Endothelial cell of umbilical vein (primary cell): ENCODE measurements around the gene CPHXL2. TPM values are rescaled to one million over a fixed set of nuclear protein-coding genes. Genes with fewer than 3 reads are reported as not detected.
A peak's percentile ranks its signal among the peaks of the same experiment; 100 is the strongest.

Experiments used
- BruUV-seq: library from RNA; stranded (reverse); fragments of 400-500 nt; replicated peaks from 2 replicates; lab custom pipeline; 2021; lab: Mats Ljungman, UMichigan
- CTCF ChIA-PET: fragments of 300-600, 350-600 bp; sonication (Branson Sonifier 250); formaldehyde crosslinking; loops from one replicate; lab custom pipeline; 2021; ENCODE audit warnings: antibody characterized with exemption, inconsistent platforms; lab: Charles Lee
- POLR2A ChIA-PET: fragments of 300-600, 350-600 bp; sonication (Branson Sonifier 250); formaldehyde crosslinking; loops from one replicate; lab custom pipeline; 2021; ENCODE audit warnings: antibody characterized with exemption, inconsistent platforms; lab: Charles Lee
- DNase-seq: peaks from one replicate; pipeline ENCODE4 v3.0.0-alpha.2; 2011; ENCODE audit warnings: low read depth, low spot score
- FAIRE-seq: peaks from 2 replicates; lab custom pipeline; 2011; peaks lifted over from hg19 to GRCh38; lab: Jason Lieb, UNC
- H2AFZ ChIP-seq: 2 replicates; pipeline ENCODE4 v1.6.0; 2012; ENCODE audit warnings: low read depth, low read length, control low read depth, inconsistent platforms
- H3K27ac ChIP-seq: 2 replicates; pipeline ENCODE4 v1.5.1; 2011; ENCODE audit warnings: low read depth, mild to moderate bottlenecking, control low read depth, low read length, moderate library complexity; ENCODE audit not compliant: insufficient read depth
- H3K27me3 ChIP-seq, 2 experiments: 2 replicates each; pipeline versions ENCODE4 v1.6.0 to v1.6.1; 2011; ENCODE audit warnings: low read length in 2 of 2, mixed read lengths in 1 of 2; ENCODE audit not compliant: control insufficient read depth in 2 of 2, insufficient read depth in 2 of 2
- H3K36me3 ChIP-seq, 2 experiments: 2 replicates in 1 of 2; 3 replicates in 1 of 2; pipeline ENCODE4 v1.5.1; 2011; ENCODE audit warnings: low read length in 2 of 2, mild to moderate bottlenecking in 1 of 2, moderate library complexity in 1 of 2; ENCODE audit not compliant: control insufficient read depth in 2 of 2, insufficient read depth in 2 of 2; ENCODE audit errors: extremely low read depth in 1 of 2
- H3K4me1 ChIP-seq: 3 replicates; pipeline ENCODE4 v1.5.1; 2011; ENCODE audit warnings: mild to moderate bottlenecking, low read length; ENCODE audit not compliant: control insufficient read depth, insufficient read depth; ENCODE audit errors: extremely low read depth
- H3K4me2 ChIP-seq: 2 replicates; pipeline ENCODE4 v1.6.1; 2011; ENCODE audit warnings: low read length, control low read depth, mixed read lengths; ENCODE audit not compliant: insufficient read depth
- H3K4me3 ChIP-seq, 3 experiments: fragments of 200-600 bp in 1 of 3; sonication (generic), shearing (Covaris generic) in 1 of 3; replicated peaks in 1 of 3; 2 replicates each; pipeline ENCODE4 v1.5.1; 2011 to 2016; ENCODE audit warnings: control low read depth in 3 of 3, low read length in 3 of 3, mild to moderate bottlenecking in 2 of 3, inconsistent platforms in 1 of 3, low read depth in 1 of 3, moderate library complexity in 1 of 3; ENCODE audit not compliant: insufficient read depth in 1 of 3
- H3K79me2 ChIP-seq: 2 replicates; pipeline ENCODE4 v1.6.0; 2012; ENCODE audit warnings: low read length, inconsistent platforms; ENCODE audit not compliant: control insufficient read depth, insufficient read depth
- H3K9ac ChIP-seq: replicated peaks from 2 replicates; pipeline ENCODE3; 2011; ENCODE audit warnings: low read length, control low read depth; ENCODE audit not compliant: insufficient read depth; ENCODE audit errors: extremely low read depth
- H3K9me1 ChIP-seq: replicated peaks from 3 replicates; pipeline ENCODE4 v1.6.0; 2011; ENCODE audit warnings: mild to moderate bottlenecking, low read length; ENCODE audit not compliant: control insufficient read depth, insufficient read depth; ENCODE audit errors: extremely low read depth
- H3K9me3 ChIP-seq: replicated peaks from 2 replicates; pipeline ENCODE4 v1.5.1; 2012; ENCODE audit warnings: low read length, inconsistent platforms; ENCODE audit not compliant: control insufficient read depth, insufficient read depth
- H4K20me1 ChIP-seq: replicated peaks from 2 replicates; pipeline ENCODE3; 2011; ENCODE audit warnings: mild to moderate bottlenecking, low read length; ENCODE audit not compliant: control insufficient read depth, insufficient read depth; ENCODE audit errors: extremely low read depth
- CTCF ChIP-seq, 2 donors: IDR thresholded peaks; 1 replicate in 1 of 2; 2 replicates in 1 of 2; pipeline ENCODE4 v1.5.1; 2011; ENCODE audit warnings: low read length in 2 of 2, mild to moderate bottlenecking in 2 of 2, moderate library complexity in 2 of 2, control low read depth in 1 of 2, inconsistent platforms in 1 of 2, low read depth in 1 of 2; ENCODE audit not compliant: insufficient read depth in 1 of 2; ENCODE audit errors: extremely low read depth in 1 of 2
- EZH2 ChIP-seq: IDR thresholded peaks from 2 replicates; pipeline ENCODE4 v1.6.1; 2012; ENCODE audit warnings: borderline replicate concordance, low read depth, mild to moderate bottlenecking, moderate library complexity, low read length, inconsistent platforms; ENCODE audit not compliant: severe bottlenecking
- FOS ChIP-seq: IDR thresholded peaks from 2 replicates; pipeline ENCODE4 v1.6.1; 2011; ENCODE audit warnings: mild to moderate bottlenecking, low read length, moderate library complexity, borderline replicate concordance; ENCODE audit not compliant: insufficient read depth
- GATA2 ChIP-seq: IDR thresholded peaks from 2 replicates; pipeline ENCODE4 v1.7.0; 2011; ENCODE audit warnings: low read depth, mild to moderate bottlenecking, moderate library complexity, mixed read lengths, low read length; ENCODE audit not compliant: insufficient read length, insufficient read depth
- JUN ChIP-seq: IDR thresholded peaks from 2 replicates; pipeline ENCODE4 v1.6.1; 2011; ENCODE audit warnings: borderline replicate concordance, low read depth; ENCODE audit not compliant: insufficient read length, insufficient read depth
- MAX ChIP-seq: IDR thresholded peaks from 2 replicates; pipeline ENCODE4 v1.6.1; 2011; ENCODE audit not compliant: insufficient read depth, insufficient read length
- MYC ChIP-seq: IDR thresholded peaks from one replicate; pipeline ENCODE4 v1.6.1; 2011; ENCODE audit warnings: mild to moderate bottlenecking, low read depth, low read length
- POLR2A ChIP-seq: IDR thresholded peaks from 2 replicates; pipeline ENCODE4 v1.6.1; 2012; ENCODE audit warnings: low read depth, mild to moderate bottlenecking, control low read depth, low read length
- POLR2AphosphoS5 ChIP-seq: IDR thresholded peaks from 2 replicates; pipeline ENCODE4 v1.6.1; 2012; ENCODE audit warnings: low read depth, mild to moderate bottlenecking, control low read depth, low read length, moderate library complexity; ENCODE audit not compliant: insufficient read depth
- dilution Hi-C: fragments of 300-500 bp; cut with MboI; formaldehyde crosslinking; loops from one replicate; pipeline ENCODE4 v1.15.0; 2019; ENCODE audit warnings: low sequenced_read_pairs; ENCODE audit not compliant: extremely low pct_ligation_motif_present
- intact Hi-C: fragments of 100-400 bp; cut with micrococcal nuclease; formaldehyde crosslinking; loops from one replicate; pipeline ENCODE4 v1.10.0; 2022
- polyA plus RNA-seq, 4 experiments: library from polyadenylated mRNA; depleted of rRNA in 3 of 4; stranded (reverse) in 3 of 4; unstranded in 1 of 4; fragments of >200 nt; gene quantifications; 2 replicates each; pipeline versions ENCODE4 v1.2.1 to v1.2.3, GENCODE V29; 2011 to 2012; ENCODE audit warnings: missing spikeins in 1 of 4
- total RNA-seq: library from RNA; stranded (reverse); gene quantifications from 2 replicates; pipeline ENCODE4 v1.2.3, GENCODE V29; 2021

Gene CPHXL2
- total and polyA plus RNA-seq, 2 donors (not counting 3 experiments of a cell fraction or from before 2014, with no cell fraction given), result not detected

GRCh38 chr16:75647112-75647491 lies 29.7 kb downstream of the CPHXL2 start:
- peaks cover 89% of the 10 kb centered on the region for H3K79me2 ChIP-seq
- intact Hi-C loops, result loop anchor here (1.0 to 5.0 kb wide), 6 partner anchors 19 to 1525 kb away; partner anchors contain the start of genes ADAT1, GABARAPL2 and TMEM170A
- H3K27me3 ChIP-seq, result no peaks in the 10 kb centered on the region
- H3K4me2 ChIP-seq, result peak overlapping the region; percentile 97
- TSS peak; percentile 60 for BruUV-seq
- H3K9me1 ChIP-seq, result no peaks in the 10 kb centered on the region
- DNase-seq (no peak), FAIRE-seq (no peak)
- peak overlapping the region; percentile 94 for H3K9ac ChIP-seq
- H3K4me3 ChIP-seq, result peak overlapping the region; percentile 95 to 98 (median 98)
- H2AFZ ChIP-seq, result peak overlapping the region; percentile 93
- no peak for TF ChIP-seq JUN
- TF ChIP-seq POLR2A, result no peak
- TF ChIP-seq GATA2, result no peak
- no peak for TF ChIP-seq POLR2AphosphoS5
- TF ChIP-seq FOS, result no peak
- no peak for TF ChIP-seq EZH2
- no peak for TF ChIP-seq MYC
- TF ChIP-seq MAX, result no peak
- TF ChIP-seq CTCF (IDR thresholded peaks at IDR 0.05; ENCODE audit: extremely low read depth in 1 of 2, insufficient read depth in 1 of 2, low read depth in 1 of 2, low read length in 2 of 2), result no peak
- POLR2A ChIA-PET, result interaction anchor here (0.7 to 1.5 kb wide), 5 partner anchors 19 to 183 kb away, joined by 3 to 12 read pairs (median 4); partner anchors contain the start of gene ADAT1
- peaks cover 0 to 3% of the 10 kb centered on the region in 2 experiments for H3K36me3 ChIP-seq
- H3K9me3 ChIP-seq, result no peaks in the 10 kb centered on the region
- dilution Hi-C loops, result no loop called here
- H4K20me1 ChIP-seq, result peaks cover 4% of the 10 kb centered on the region
- H3K27ac ChIP-seq, result peak overlapping the region; percentile 53
- CTCF ChIA-PET, result interaction anchor here (0.6 to 1.3 kb wide), 7 partner anchors 15 to 1525 kb away, joined by 3 to 8 read pairs (median 3); partner anchors contain the start of gene ADAT1
- peaks cover 32% of the 10 kb centered on the region for H3K4me1 ChIP-seq
